ENCODE data around the gene FMO4. TPM values are rescaled to one million over a fixed set of nuclear protein-coding genes. Genes with fewer than 3 reads are reported as not detected.

Gene FMO4
- total RNA-seq, 1 experiment from 2014 or later = 0.33 TPM

GRCh38 chr1:171343727-171344472 lies 29.9 kb downstream of the FMO4 start:
- CTCF ChIA-PET = no interaction called here
- Histone ChIP-seq H3K4me3 (ENCODE audit: low read depth in 2 of 2, low read length in 2 of 2) (no peak overlapping the region), H3K27me3 (ENCODE audit: control insufficient read depth, insufficient read depth, low read length) (no peaks in the 10 kb centered on the region), H3K4me1 (ENCODE audit: control insufficient read depth, insufficient read depth, low read length) (no peaks in the 10 kb centered on the region), H3K9me3 (ENCODE audit: control insufficient read depth, insufficient read depth, low read depth, low read length) (no peaks in the 10 kb centered on the region), H3K27ac (ENCODE audit: low read length) (no peak overlapping the region), H3K36me3 (ENCODE audit: control insufficient read depth, insufficient read depth, low read length) (no peaks in the 10 kb centered on the region)
- DNase-seq (ENCODE audit: low read depth, low spot score) (no peak), ATAC-seq (no peak)
- BruUV-seq (replicated peaks) = no TSS peak
- in situ Hi-C loops (cut with HindIII; ENCODE audit: low pct_unique_long_range_greater_than_20kb, low sequenced_read_pairs) = no loop called here
- no peak for TF ChIP-seq REST (IDR thresholded peaks at IDR 0.05; ENCODE audit: insufficient read depth in 1 of 2, low read depth in 2 of 2, low read length in 1 of 2)
- no peak for TF ChIP-seq SIN3A (IDR thresholded peaks at IDR 0.05; ENCODE audit: borderline replicate concordance, insufficient read depth, low read depth, low read length)
- no peak for TF ChIP-seq POLR2AphosphoS5 (IDR thresholded peaks at IDR 0.05; ENCODE audit: low read depth, low read length)
- TF ChIP-seq CTCF (IDR thresholded peaks at IDR 0.05) = no peak
- TF ChIP-seq TCF7L2 (IDR thresholded peaks at IDR 0.05; ENCODE audit: low read depth, low read length) = no peak
- POLR2A ChIA-PET = no interaction called here
- intact Hi-C loops (cut with micrococcal nuclease; ENCODE audit: unreplicated experiment) = no loop called here

- H3K36me3 ChIP-seq (ENCODE audit: control insufficient read depth, insufficient read depth, low read length) = no peaks in the 10 kb centered on the region
- no peak overlapping the region for H3K27ac ChIP-seq (ENCODE audit: low read length)
- no peaks in the 10 kb centered on the region for H3K4me1 ChIP-seq (ENCODE audit: control insufficient read depth, insufficient read depth, low read length)
- TF ChIP-seq CTCF (IDR thresholded peaks at IDR 0.05) (no peak), POLR2AphosphoS5 (IDR thresholded peaks at IDR 0.05; ENCODE audit: low read depth, low read length) (no peak), SIN3A (IDR thresholded peaks at IDR 0.05; ENCODE audit: borderline replicate concordance, insufficient read depth, low read depth, low read length) (no peak), REST (IDR thresholded peaks at IDR 0.05; ENCODE audit: insufficient read depth in 1 of 2, low read depth in 2 of 2, low read length in 1 of 2) (no peak)
- in situ Hi-C loops (cut with HindIII; ENCODE audit: low pct_unique_long_range_greater_than_20kb, low sequenced_read_pairs) = no loop called here
- no peaks in the 10 kb centered on the region for H3K27me3 ChIP-seq (ENCODE audit: control insufficient read depth, insufficient read depth, low read length)
- intact Hi-C loops (cut with micrococcal nuclease; ENCODE audit: unreplicated experiment) = no loop called here
- ATAC-seq (no peak), DNase-seq (ENCODE audit: low read depth, low spot score) (no peak)
- H3K4me3 ChIP-seq (ENCODE audit: low read depth in 2 of 2, low read length in 2 of 2) = no peak overlapping the region
- CTCF ChIA-PET = no interaction called here
- POLR2A ChIA-PET = no interaction called here
- no TSS peak for BruUV-seq (replicated peaks)
- no peaks in the 10 kb centered on the region for H3K9me3 ChIP-seq (ENCODE audit: control insufficient read depth, insufficient read depth, low read depth, low read length)
Observed at GRCh38 chr1:171344473-171344820, 30.5 kb downstream of the FMO4 start.

Measured in Panc1 (cell line).